Skeletal muscle cell (primary cell): ENCODE data around the gene ESYT3.
"Not testable (repeated sequence)": the region's sequence is repeated elsewhere in the genome, so short reads cannot be mapped to it uniquely, and the experiment has no call there.

Source experiments
- DNase-seq: peaks from one replicate; pipeline ENCODE4 v3.0.0-alpha.2; 2010; ENCODE audit warnings: low read depth
- H3K4me3 ChIP-seq: 2 replicates; pipeline ENCODE4 v1.5.1; 2011; ENCODE audit warnings: low read depth, mild to moderate bottlenecking, control low read depth, low read length, moderate library complexity

ESYT3 gene

GRCh38 chr3:138406606-138407005 lies 27.8 kb upstream of the ESYT3 start:
- no peak for DNase-seq

GRCh38 chr3:138407236-138407907 lies 27.0 kb upstream of the ESYT3 start:
- H3K4me3 ChIP-seq = no peak overlapping the region
- no peak for DNase-seq

More at GRCh38 chr3:138406606-138407005, 27.8 kb upstream of the ESYT3 start:
- no peak overlapping the region for H3K4me3 ChIP-seq

- no peak for DNase-seq
- H3K4me3 ChIP-seq = no peak overlapping the region
Observed at GRCh38 chr3:138408751-138409570, 25.5 kb upstream of the ESYT3 start.

GRCh38 chr3:138412821-138413551 lies 21.4 kb upstream of the ESYT3 start:
- H3K4me3 ChIP-seq = no peak overlapping the region

GRCh38 chr3:138416236-138416635 lies 18.2 kb upstream of the ESYT3 start:
- H3K4me3 ChIP-seq, DNase-seq: not testable (repeated sequence)

More at GRCh38 chr3:138412821-138413551, 21.4 kb upstream of the ESYT3 start:
- no peak for DNase-seq

GRCh38 chr3:138417559-138417982 lies 16.8 kb upstream of the ESYT3 start:
- no peak overlapping the region for H3K4me3 ChIP-seq
- DNase-seq = peak; percentile 47

GRCh38 chr3:138418601-138419206 lies 15.7 kb upstream of the ESYT3 start:
- H3K4me3 ChIP-seq = no peak overlapping the region
- DNase-seq = peak; percentile 41

GRCh38 chr3:138423316-138423715 lies 11.1 kb upstream of the ESYT3 start:
- no peak for DNase-seq
- no peak overlapping the region for H3K4me3 ChIP-seq

GRCh38 chr3:138424323-138424722 lies 10.1 kb upstream of the ESYT3 start:
- DNase-seq = no peak
- no peak overlapping the region for H3K4me3 ChIP-seq

GRCh38 chr3:138426211-138426610 lies 8.2 kb upstream of the ESYT3 start:
- H3K4me3 ChIP-seq = no peak overlapping the region
- DNase-seq = no peak

GRCh38 chr3:138426754-138427153 lies 7.7 kb upstream of the ESYT3 start:
- not testable (repeated sequence) for H3K4me3 ChIP-seq, DNase-seq

GRCh38 chr3:138429665-138430064 lies 4.8 kb upstream of the ESYT3 start:
- DNase-seq = no peak
- no peak overlapping the region for H3K4me3 ChIP-seq

- no peak for DNase-seq
- no peak overlapping the region for H3K4me3 ChIP-seq
Observed at GRCh38 chr3:138432576-138433240, 1.7 kb upstream of the ESYT3 start.

GRCh38 chr3:138433892-138434275 lies 532 bp upstream of the ESYT3 start:
- no peak overlapping the region for H3K4me3 ChIP-seq

GRCh38 chr3:138434875-138435772 lies 708 bp downstream of the ESYT3 start:
- DNase-seq = no peak
- H3K4me3 ChIP-seq = peak overlapping the region; percentile 50

More at GRCh38 chr3:138433892-138434275, 532 bp upstream of the ESYT3 start:
- DNase-seq = no peak

GRCh38 chr3:138435840-138436239 lies 1.4 kb downstream of the ESYT3 start:
- H3K4me3 ChIP-seq = no peak overlapping the region
- no peak for DNase-seq

- no peak for DNase-seq
Observed at GRCh38 chr3:138437281-138437680, 2.9 kb downstream of the ESYT3 start.

GRCh38 chr3:138438896-138439295 lies 4.5 kb downstream of the ESYT3 start:
- DNase-seq = no peak
- H3K4me3 ChIP-seq = no peak overlapping the region

More at GRCh38 chr3:138437281-138437680, 2.9 kb downstream of the ESYT3 start:
- H3K4me3 ChIP-seq = no peak overlapping the region
